ENCODE data around the gene SPACA7.

The SPACA7 gene

DNA sequence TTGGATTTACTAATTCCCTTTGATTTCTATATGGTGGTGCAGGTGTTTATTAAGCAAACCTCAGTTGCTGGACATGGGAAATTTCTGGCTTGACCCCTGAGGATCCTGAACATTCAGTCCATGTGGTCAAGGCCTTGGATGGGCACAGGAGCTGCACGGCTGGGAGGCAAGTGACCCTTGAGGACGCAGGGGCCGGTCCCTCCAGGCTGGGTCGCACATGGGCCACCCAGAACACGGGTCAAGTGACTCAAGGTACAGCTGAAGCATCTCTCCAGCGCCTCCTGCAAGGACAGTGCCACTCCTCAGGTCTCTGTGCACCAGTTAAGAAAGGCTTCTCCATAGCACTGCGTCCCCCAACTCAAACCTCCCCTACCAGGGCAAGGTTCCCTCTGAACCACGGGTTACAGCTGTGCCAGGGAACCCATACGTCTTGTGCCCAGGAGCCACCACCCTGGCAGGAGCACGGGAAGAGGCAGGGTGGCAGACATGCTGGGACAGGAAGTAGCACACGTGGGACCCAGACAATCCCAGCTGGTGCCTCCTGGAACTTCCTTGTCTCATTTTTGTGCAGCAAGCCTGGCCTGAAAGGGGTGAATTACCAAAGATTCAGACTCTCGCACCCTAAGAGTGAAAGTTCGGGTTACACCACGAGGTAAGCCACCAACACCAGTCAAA is 93.1 kb downstream of the SPACA7 start:
- DNase-seq: no peak

- no peak for DNase-seq
Measured at GRCh38 chr13:112473818-112474217, 97.7 kb downstream of the SPACA7 start.

GRCh38 chr13:112474869-112475268 is 98.7 kb downstream of the SPACA7 start:
- no peak for DNase-seq

DNA sequence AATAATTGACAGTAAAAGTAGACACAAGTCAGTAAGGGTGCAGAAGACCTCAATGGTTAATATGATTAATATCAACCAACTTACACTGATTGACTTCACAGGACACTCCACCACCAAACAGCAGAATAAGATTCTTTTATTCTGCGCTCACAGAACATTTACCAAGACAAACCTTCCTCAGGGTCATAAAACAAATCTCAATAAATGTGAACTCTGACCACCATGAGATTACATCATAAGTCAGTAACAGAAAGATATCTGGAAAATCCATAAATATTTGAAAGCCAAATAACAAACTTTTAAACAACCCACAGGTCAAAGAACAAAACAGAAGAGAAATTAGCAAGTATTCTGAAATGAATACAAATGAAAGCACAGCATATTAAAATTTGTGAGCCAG is 99.7 kb downstream of the SPACA7 start:
- no peak for DNase-seq

DNA sequence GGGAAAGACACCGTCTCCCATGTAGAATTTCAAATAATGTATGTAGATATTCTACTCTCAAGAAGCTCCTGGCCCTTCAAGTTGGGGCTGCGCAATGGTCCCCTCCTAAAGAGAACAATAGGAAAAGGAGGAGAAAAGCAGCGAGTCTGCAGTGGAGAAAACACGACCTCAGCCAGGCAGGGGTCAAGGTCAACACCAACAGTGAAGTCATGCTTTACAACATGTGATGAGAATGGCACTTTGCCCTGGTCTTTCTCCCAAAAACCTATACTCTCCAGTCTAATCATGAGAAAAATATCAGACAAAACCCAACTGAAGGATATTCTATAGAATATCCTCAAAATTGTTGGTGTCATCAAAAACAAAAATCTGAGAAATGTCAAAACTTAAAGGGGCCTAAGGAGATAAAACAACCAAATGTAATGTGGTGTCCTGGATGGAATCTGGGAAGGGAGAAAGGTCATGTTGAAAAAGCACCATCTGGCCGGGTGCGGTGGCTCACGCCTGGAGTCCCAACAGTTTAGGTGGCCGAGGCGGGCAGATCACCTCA is 101.0 kb downstream of the SPACA7 start:
- no peak for DNase-seq

GRCh38 chr13:112479389-112479788 is 103.2 kb downstream of the SPACA7 start:
- DNase-seq: no peak

DNA sequence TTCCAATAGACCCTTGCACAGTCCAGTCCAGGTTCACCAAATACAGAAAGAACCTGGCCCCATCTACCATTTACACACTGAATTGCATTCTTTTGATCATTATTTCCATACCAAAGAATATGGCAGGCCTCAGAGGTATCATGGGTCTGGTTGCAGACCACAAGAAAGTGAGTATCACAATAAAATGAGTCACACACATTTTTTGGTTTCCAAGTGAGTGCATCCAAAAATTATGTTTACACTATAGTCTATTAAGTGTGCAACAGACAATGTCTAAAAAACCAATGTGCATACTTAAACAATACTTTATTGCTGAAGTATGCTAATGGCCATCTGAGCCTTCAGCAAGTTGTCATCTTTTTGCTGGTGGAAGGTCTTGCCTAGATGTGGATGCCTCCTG is 105.3 kb downstream of the SPACA7 start:
- no peak for DNase-seq

- DNase-seq: no peak
Measured at GRCh38 chr13:112483299-112483698, 107.1 kb downstream of the SPACA7 start.

Data from activated CD4-positive, alpha-beta T cell treated with anti-CD3 and anti-CD28 coated beads for 48 hours (primary cell).